WTC11 (cell line): ENCODE data around the gene ZNF652. TPM values are rescaled to one million over a fixed set of nuclear protein-coding genes. Genes with fewer than 3 reads are reported as not detected.

Experiments
- ATAC-seq: fragments of 200-7000 bp; cut with Tn5 transposase; 2 replicates; pipeline ENCODE4 v1.10.0; 2021; ENCODE audit warnings: mild to moderate bottlenecking, moderate library complexity
- CTCF ChIA-PET: fragments of 300-600 bp; sonication (Branson Sonifier 250); formaldehyde crosslinking; loops from one replicate; lab custom pipeline; 2021; ENCODE audit warnings: antibody characterized with exemption; lab: Charles Lee
- POLR2A ChIA-PET: fragments of 350-600 bp; sonication (Branson Sonifier 250); formaldehyde crosslinking; loops from one replicate; lab custom pipeline; 2021; ENCODE audit warnings: antibody characterized with exemption; lab: Charles Lee
- DNase-seq: peaks from one replicate; pipeline ENCODE4 v3.0.0; 2021; ENCODE audit warnings: low spot score
- H3K27ac Mint-ChIP-seq: 2 replicates; pipeline ENCODE4 v1.8.0; 2021; ENCODE audit warnings: mixed read lengths
- H3K27me3 Mint-ChIP-seq: 2 replicates; pipeline ENCODE4 v1.8.0; 2021; ENCODE audit warnings: low read depth, mild to moderate bottlenecking, moderate library complexity, mixed read lengths
- H3K36me3 Mint-ChIP-seq: 2 replicates; pipeline ENCODE4 v1.8.0; 2021; ENCODE audit warnings: mixed read lengths
- H3K4me1 Mint-ChIP-seq: 2 replicates; pipeline ENCODE4 v1.8.0; 2022; ENCODE audit warnings: mixed read lengths
- H3K4me3 Mint-ChIP-seq: 2 replicates; pipeline ENCODE4 v1.8.0; 2021; ENCODE audit warnings: mild to moderate bottlenecking, moderate library complexity, mixed read lengths
- H3K9me3 Mint-ChIP-seq: 2 replicates; pipeline ENCODE4 v1.8.0; 2021; ENCODE audit warnings: mixed read lengths
- FOXJ3 ChIP-seq: sonication (generic); formaldehyde crosslinking; IDR thresholded peaks from 2 replicates; pipeline ENCODE4 v1.9.0; 2021; ENCODE audit warnings: missing genetic modification reagents, mild to moderate bottlenecking, borderline replicate concordance
- FOXP1 ChIP-seq: sonication (generic); formaldehyde crosslinking; IDR thresholded peaks from 2 replicates; pipeline ENCODE4 v1.8.0; 2022; ENCODE audit warnings: missing genetic modification reagents, mild to moderate bottlenecking, moderate library complexity, borderline replicate concordance
- MAX ChIP-seq: sonication (generic); formaldehyde crosslinking; IDR thresholded peaks from 2 replicates; pipeline ENCODE4 v1.8.0; 2022; ENCODE audit warnings: mild to moderate bottlenecking, missing genetic modification reagents
- MYBL2 ChIP-seq: sonication (generic); formaldehyde crosslinking; IDR thresholded peaks from 2 replicates; pipeline ENCODE4 v1.8.1; 2023; ENCODE audit warnings: mild to moderate bottlenecking, moderate library complexity, missing genetic modification reagents
- NFATC4 ChIP-seq: fragments of 250-450 bp; sonication (Bioruptor Pico); IDR thresholded peaks from 2 replicates; pipeline ENCODE4 v1.9.0; 2021; ENCODE audit warnings: mild to moderate bottlenecking
- NFE2L1 ChIP-seq: sonication (generic); formaldehyde crosslinking; IDR thresholded peaks from 2 replicates; pipeline ENCODE4 v1.8.1; 2023; ENCODE audit warnings: missing genetic modification reagents
- NR1H2 ChIP-seq: sonication (generic); formaldehyde crosslinking; IDR thresholded peaks from 2 replicates; pipeline ENCODE4 v1.9.0; 2021; ENCODE audit warnings: mild to moderate bottlenecking, moderate library complexity, missing genetic modification reagents
- PREB ChIP-seq: sonication (generic); formaldehyde crosslinking; IDR thresholded peaks from 2 replicates; pipeline ENCODE4 v1.8.1; 2022; ENCODE audit warnings: mild to moderate bottlenecking, missing genetic modification reagents, moderate library complexity, borderline replicate concordance
- RELA ChIP-seq: sonication (generic); formaldehyde crosslinking; IDR thresholded peaks from 2 replicates; pipeline ENCODE4 v1.8.1; 2022; ENCODE audit warnings: missing genetic modification reagents, mild to moderate bottlenecking, borderline replicate concordance
- SP1 ChIP-seq: sonication (generic); formaldehyde crosslinking; conservative IDR thresholded peaks from 2 replicates; pipeline ENCODE4 v1.8.1; 2022; ENCODE audit warnings: missing genetic modification reagents
- ZMAT4 ChIP-seq: fragments of 250-450 bp; sonication (Bioruptor Pico); IDR thresholded peaks from 2 replicates; pipeline ENCODE4 v1.9.0; 2021; ENCODE audit warnings: mild to moderate bottlenecking
- ZNF121 ChIP-seq: sonication (generic); formaldehyde crosslinking; IDR thresholded peaks from 2 replicates; pipeline ENCODE4 v1.8.0; 2023; ENCODE audit warnings: missing genetic modification reagents
- ZNF396 ChIP-seq: fragments of 250-450 bp; sonication (Bioruptor Pico); IDR thresholded peaks from 2 replicates; pipeline ENCODE4 v1.8.0; 2021; ENCODE audit warnings: mild to moderate bottlenecking, moderate library complexity, borderline replicate concordance
- ZNF416 ChIP-seq: fragments of 250-450 bp; sonication (Bioruptor Pico); IDR thresholded peaks from 2 replicates; pipeline ENCODE4 v1.9.0; 2021; ENCODE audit warnings: mild to moderate bottlenecking, inconsistent platforms
- total RNA-seq: library from RNA; stranded (reverse); gene quantifications from 3 replicates; pipeline ENCODE4 v1.2.3, GENCODE V29; 2021
- TF ChIP-seq, protein P1 (sequence below): sonication (generic); formaldehyde crosslinking; IDR thresholded peaks from 2 replicates; pipeline ENCODE4 v1.8.0; 2022; ENCODE audit warnings: mild to moderate bottlenecking, missing genetic modification reagents
- TF ChIP-seq, protein P2 (sequence below): sonication (generic); formaldehyde crosslinking; IDR thresholded peaks from 2 replicates; pipeline ENCODE4 v1.8.0; 2023; ENCODE audit warnings: mild to moderate bottlenecking, missing genetic modification reagents
- TF ChIP-seq, protein P3 (sequence below): sonication (generic); formaldehyde crosslinking; IDR thresholded peaks from 2 replicates; pipeline ENCODE4 v1.8.0; 2023; ENCODE audit warnings: missing genetic modification reagents
- TF ChIP-seq, protein P4 (sequence below): sonication (generic); formaldehyde crosslinking; IDR thresholded peaks from 2 replicates; pipeline ENCODE4 v1.8.1; 2023; ENCODE audit warnings: mild to moderate bottlenecking, missing genetic modification reagents, moderate library complexity
- TF ChIP-seq, protein P5 (sequence below): sonication (generic); formaldehyde crosslinking; IDR thresholded peaks from 2 replicates; pipeline ENCODE4 v1.8.0; 2023; ENCODE audit warnings: missing genetic modification reagents, mild to moderate bottlenecking, borderline replicate concordance

ZNF652 gene
- total RNA-seq, 1 experiment from 2014 or later, result 40.8 TPM

- Mint-ChIP-seq H3K9me3 (peaks cover 4% of the 10 kb centered on the region), H3K27ac (no peak overlapping the region), H3K4me1 (peaks cover 33% of the 10 kb centered on the region), H3K4me3 (no peak overlapping the region), H3K27me3 (no peaks in the 10 kb centered on the region), H3K36me3 (peaks cover 3% of the 10 kb centered on the region; the same call in 1 of the 2 replicates)
- no peak for DNase-seq
- no peak for TF ChIP-seq SP1 (CRISPR knock-in tag)
- TF ChIP-seq MYBL2 (CRISPR knock-in tag), result no peak
- no peak for TF ChIP-seq ZMAT4 (CRISPR knock-in tag)
- TF ChIP-seq, protein P1, sequence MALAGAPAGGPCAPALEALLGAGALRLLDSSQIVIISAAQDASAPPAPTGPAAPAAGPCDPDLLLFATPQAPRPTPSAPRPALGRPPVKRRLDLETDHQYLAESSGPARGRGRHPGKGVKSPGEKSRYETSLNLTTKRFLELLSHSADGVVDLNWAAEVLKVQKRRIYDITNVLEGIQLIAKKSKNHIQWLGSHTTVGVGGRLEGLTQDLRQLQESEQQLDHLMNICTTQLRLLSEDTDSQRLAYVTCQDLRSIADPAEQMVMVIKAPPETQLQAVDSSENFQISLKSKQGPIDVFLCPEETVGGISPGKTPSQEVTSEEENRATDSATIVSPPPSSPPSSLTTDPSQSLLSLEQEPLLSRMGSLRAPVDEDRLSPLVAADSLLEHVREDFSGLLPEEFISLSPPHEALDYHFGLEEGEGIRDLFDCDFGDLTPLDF (CRISPR knock-in tag), result no peak
- TF ChIP-seq, protein P2, sequence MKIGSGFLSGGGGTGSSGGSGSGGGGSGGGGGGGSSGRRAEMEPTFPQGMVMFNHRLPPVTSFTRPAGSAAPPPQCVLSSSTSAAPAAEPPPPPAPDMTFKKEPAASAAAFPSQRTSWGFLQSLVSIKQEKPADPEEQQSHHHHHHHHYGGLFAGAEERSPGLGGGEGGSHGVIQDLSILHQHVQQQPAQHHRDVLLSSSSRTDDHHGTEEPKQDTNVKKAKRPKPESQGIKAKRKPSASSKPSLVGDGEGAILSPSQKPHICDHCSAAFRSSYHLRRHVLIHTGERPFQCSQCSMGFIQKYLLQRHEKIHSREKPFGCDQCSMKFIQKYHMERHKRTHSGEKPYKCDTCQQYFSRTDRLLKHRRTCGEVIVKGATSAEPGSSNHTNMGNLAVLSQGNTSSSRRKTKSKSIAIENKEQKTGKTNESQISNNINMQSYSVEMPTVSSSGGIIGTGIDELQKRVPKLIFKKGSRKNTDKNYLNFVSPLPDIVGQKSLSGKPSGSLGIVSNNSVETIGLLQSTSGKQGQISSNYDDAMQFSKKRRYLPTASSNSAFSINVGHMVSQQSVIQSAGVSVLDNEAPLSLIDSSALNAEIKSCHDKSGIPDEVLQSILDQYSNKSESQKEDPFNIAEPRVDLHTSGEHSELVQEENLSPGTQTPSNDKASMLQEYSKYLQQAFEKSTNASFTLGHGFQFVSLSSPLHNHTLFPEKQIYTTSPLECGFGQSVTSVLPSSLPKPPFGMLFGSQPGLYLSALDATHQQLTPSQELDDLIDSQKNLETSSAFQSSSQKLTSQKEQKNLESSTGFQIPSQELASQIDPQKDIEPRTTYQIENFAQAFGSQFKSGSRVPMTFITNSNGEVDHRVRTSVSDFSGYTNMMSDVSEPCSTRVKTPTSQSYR (CRISPR knock-in tag), result no peak
- no peak for TF ChIP-seq ZNF396 (CRISPR knock-in tag)
- TF ChIP-seq RELA (CRISPR knock-in tag), result no peak
- TF ChIP-seq, protein P3, sequence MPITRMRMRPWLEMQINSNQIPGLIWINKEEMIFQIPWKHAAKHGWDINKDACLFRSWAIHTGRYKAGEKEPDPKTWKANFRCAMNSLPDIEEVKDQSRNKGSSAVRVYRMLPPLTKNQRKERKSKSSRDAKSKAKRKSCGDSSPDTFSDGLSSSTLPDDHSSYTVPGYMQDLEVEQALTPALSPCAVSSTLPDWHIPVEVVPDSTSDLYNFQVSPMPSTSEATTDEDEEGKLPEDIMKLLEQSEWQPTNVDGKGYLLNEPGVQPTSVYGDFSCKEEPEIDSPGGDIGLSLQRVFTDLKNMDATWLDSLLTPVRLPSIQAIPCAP (CRISPR knock-in tag), result no peak
- no peak for TF ChIP-seq ZNF416 (CRISPR knock-in tag)
- no peak for TF ChIP-seq PREB (CRISPR knock-in tag)
- no peak for TF ChIP-seq NR1H2
- ChIA-PET POLR2A (no interaction called here), CTCF (interaction anchor here (1.1 to 1.2 kb wide), 2 partner anchors 11 to 199 kb away, joined by 4 to 6 read pairs; no protein-coding TSS in a partner anchor)
- ATAC-seq, result no peak
Observed at GRCh38 chr17:49357516-49357915, 4.5 kb downstream of the ZNF652 start.

GRCh38 chr17:49356320-49356719 is 5.7 kb downstream of the ZNF652 start:
- peaks cover 4% of the 10 kb centered on the region for H3K9me3 Mint-ChIP-seq
- H3K27me3 Mint-ChIP-seq, result no peaks in the 10 kb centered on the region
- peaks cover 4% of the 10 kb centered on the region; the same call in 1 of the 2 replicates for H3K36me3 Mint-ChIP-seq
- POLR2A ChIA-PET, result no interaction called here
- H3K4me3 Mint-ChIP-seq, result no peak overlapping the region
- CTCF ChIA-PET, result no interaction called here
- TF ChIP-seq PREB (CRISPR knock-in tag) (no peak), ZNF121 (CRISPR knock-in tag) (no peak)
- TF ChIP-seq, all 79 proteins: peak for 0
- ATAC-seq, result no peak
- no peak for DNase-seq
- Mint-ChIP-seq H3K27ac (peak overlapping the region; percentile 79; the same call in 1 of the 2 replicates), H3K4me1 (peaks cover 31% of the 10 kb centered on the region)

DNA sequence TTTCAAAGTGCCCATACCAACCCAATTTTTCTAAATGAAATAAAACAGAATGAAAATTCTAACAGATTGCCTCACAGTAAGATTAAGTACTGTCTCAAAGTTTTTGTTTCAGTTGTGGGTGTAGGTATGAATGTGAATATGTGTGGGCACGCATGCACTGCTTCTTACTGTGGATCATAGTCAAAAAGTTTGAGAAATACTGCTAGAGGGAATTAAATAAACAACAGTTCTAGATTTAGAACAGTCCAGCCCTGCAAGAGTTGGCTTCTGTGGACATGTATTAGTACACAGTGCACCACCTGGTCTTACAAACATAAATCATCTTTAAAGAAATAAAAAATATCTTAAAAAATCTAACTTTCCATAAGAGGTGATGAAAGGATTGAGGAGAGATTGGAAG is 8.4 kb downstream of the ZNF652 start:
- ChIA-PET POLR2A (no interaction called here), CTCF (no interaction called here)
- no peaks in the 10 kb centered on the region for H3K27me3 Mint-ChIP-seq
- no peak for DNase-seq
- H3K4me3 Mint-ChIP-seq, result no peak overlapping the region
- peaks cover 9% of the 10 kb centered on the region for H3K4me1 Mint-ChIP-seq
- H3K36me3 Mint-ChIP-seq, result peaks cover 8% of the 10 kb centered on the region
- H3K9me3 Mint-ChIP-seq, result peaks cover 4% of the 10 kb centered on the region
- no peak for ATAC-seq
- H3K27ac Mint-ChIP-seq, result no peak overlapping the region
- TF ChIP-seq, protein P4, sequence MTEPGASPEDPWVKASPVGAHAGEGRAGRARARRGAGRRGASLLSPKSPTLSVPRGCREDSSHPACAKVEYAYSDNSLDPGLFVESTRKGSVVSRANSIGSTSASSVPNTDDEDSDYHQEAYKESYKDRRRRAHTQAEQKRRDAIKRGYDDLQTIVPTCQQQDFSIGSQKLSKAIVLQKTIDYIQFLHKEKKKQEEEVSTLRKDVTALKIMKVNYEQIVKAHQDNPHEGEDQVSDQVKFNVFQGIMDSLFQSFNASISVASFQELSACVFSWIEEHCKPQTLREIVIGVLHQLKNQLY, result no peak
- no peak for TF ChIP-seq NFE2L1 (CRISPR knock-in tag)
- no peak for TF ChIP-seq FOXJ3 (CRISPR knock-in tag)
- no peak for TF ChIP-seq FOXP1 (CRISPR knock-in tag)
- no peak for TF ChIP-seq NFATC4 (CRISPR knock-in tag)
- no peak for TF ChIP-seq MAX (CRISPR knock-in tag)
- TF ChIP-seq, protein P5, sequence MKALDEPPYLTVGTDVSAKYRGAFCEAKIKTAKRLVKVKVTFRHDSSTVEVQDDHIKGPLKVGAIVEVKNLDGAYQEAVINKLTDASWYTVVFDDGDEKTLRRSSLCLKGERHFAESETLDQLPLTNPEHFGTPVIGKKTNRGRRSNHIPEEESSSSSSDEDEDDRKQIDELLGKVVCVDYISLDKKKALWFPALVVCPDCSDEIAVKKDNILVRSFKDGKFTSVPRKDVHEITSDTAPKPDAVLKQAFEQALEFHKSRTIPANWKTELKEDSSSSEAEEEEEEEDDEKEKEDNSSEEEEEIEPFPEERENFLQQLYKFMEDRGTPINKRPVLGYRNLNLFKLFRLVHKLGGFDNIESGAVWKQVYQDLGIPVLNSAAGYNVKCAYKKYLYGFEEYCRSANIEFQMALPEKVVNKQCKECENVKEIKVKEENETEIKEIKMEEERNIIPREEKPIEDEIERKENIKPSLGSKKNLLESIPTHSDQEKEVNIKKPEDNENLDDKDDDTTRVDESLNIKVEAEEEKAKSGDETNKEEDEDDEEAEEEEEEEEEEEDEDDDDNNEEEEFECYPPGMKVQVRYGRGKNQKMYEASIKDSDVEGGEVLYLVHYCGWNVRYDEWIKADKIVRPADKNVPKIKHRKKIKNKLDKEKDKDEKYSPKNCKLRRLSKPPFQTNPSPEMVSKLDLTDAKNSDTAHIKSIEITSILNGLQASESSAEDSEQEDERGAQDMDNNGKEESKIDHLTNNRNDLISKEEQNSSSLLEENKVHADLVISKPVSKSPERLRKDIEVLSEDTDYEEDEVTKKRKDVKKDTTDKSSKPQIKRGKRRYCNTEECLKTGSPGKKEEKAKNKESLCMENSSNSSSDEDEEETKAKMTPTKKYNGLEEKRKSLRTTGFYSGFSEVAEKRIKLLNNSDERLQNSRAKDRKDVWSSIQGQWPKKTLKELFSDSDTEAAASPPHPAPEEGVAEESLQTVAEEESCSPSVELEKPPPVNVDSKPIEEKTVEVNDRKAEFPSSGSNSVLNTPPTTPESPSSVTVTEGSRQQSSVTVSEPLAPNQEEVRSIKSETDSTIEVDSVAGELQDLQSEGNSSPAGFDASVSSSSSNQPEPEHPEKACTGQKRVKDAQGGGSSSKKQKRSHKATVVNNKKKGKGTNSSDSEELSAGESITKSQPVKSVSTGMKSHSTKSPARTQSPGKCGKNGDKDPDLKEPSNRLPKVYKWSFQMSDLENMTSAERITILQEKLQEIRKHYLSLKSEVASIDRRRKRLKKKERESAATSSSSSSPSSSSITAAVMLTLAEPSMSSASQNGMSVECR, result no peak
